Panc1 (cell line): ENCODE data around the gene IVNS1ABP. TPM values are rescaled to one million over a fixed set of nuclear protein-coding genes. Genes with fewer than 3 reads are reported as not detected.

Source experiments
- ATAC-seq: fragments of 200-7000 bp; cut with Tn5 transposase; 2 replicates; pipeline ENCODE4 v1.9.1; 2020; ENCODE audit warnings: mild to moderate bottlenecking, moderate library complexity
- BruUV-seq: library from RNA; stranded (reverse); fragments of 400-500 nt; replicated peaks from 2 replicates; lab custom pipeline; 2021; lab: Mats Ljungman, UMichigan
- CTCF ChIA-PET: fragments of 300-600 bp; sonication (Branson Sonifier 250); formaldehyde crosslinking; loops from one replicate; lab custom pipeline; 2022; ENCODE audit warnings: antibody characterized with exemption; lab: Charles Lee
- POLR2A ChIA-PET: fragments of 300-600 bp; sonication (Branson Sonifier 250); formaldehyde crosslinking; loops from one replicate; lab custom pipeline; 2022; ENCODE audit warnings: antibody characterized with exemption; lab: Charles Lee
- DNase-seq: peaks from one replicate; pipeline ENCODE4 v3.0.0-alpha.2; 2010; ENCODE audit warnings: low read depth, low spot score
- H3K27ac ChIP-seq: 2 replicates; pipeline ENCODE4 v1.5.1; 2011; ENCODE audit warnings: mild to moderate bottlenecking, low read length, inconsistent platforms
- H3K27me3 ChIP-seq: fragments of 200-500 bp; sonication (Bioruptor generic); 2 replicates; pipeline ENCODE4 v1.6.0; 2014; ENCODE audit warnings: low read length, inconsistent platforms; ENCODE audit not compliant: control insufficient read depth, insufficient read depth
- H3K36me3 ChIP-seq: fragments of 200-500 bp; sonication (Bioruptor generic); 2 replicates; pipeline ENCODE4 v1.5.1; 2014; ENCODE audit warnings: inconsistent platforms, mild to moderate bottlenecking, low read length, moderate library complexity; ENCODE audit not compliant: control insufficient read depth, insufficient read depth
- H3K4me1 ChIP-seq: 2 replicates; pipeline ENCODE4 v1.5.1; 2011; ENCODE audit warnings: inconsistent platforms, mild to moderate bottlenecking, low read length, moderate library complexity; ENCODE audit not compliant: control insufficient read depth, insufficient read depth
- H3K4me3 ChIP-seq, 2 experiments: 2 replicates each; pipeline ENCODE4 v1.5.1; 2011 to 2012; ENCODE audit warnings: low read depth in 2 of 2, low read length in 2 of 2, mild to moderate bottlenecking in 2 of 2, inconsistent platforms in 1 of 2, moderate library complexity in 1 of 2
- H3K9me3 ChIP-seq: fragments of 200-500 bp; sonication (Bioruptor generic); 2 replicates; pipeline ENCODE4 v1.5.1; 2014; ENCODE audit warnings: low read depth, mild to moderate bottlenecking, inconsistent platforms, low read length, moderate library complexity; ENCODE audit not compliant: control insufficient read depth, insufficient read depth
- CTCF ChIP-seq: fragments of 450-650 bp; IDR thresholded peaks from 2 replicates; pipeline ENCODE4 v1.5.1; 2017; ENCODE audit warnings: mild to moderate bottlenecking
- POLR2AphosphoS5 ChIP-seq: IDR thresholded peaks from 2 replicates; pipeline ENCODE4 v1.6.1; 2012; ENCODE audit warnings: mild to moderate bottlenecking, low read depth, low read length, moderate library complexity
- REST ChIP-seq, 2 experiments: IDR thresholded peaks; 2 replicates each; pipeline ENCODE4 v1.6.1; 2011 to 2012; ENCODE audit warnings: low read depth in 2 of 2, control low read depth in 1 of 2, low read length in 1 of 2, mild to moderate bottlenecking in 1 of 2, moderate library complexity in 1 of 2; ENCODE audit not compliant: insufficient read depth in 1 of 2
- SIN3A ChIP-seq: IDR thresholded peaks from 2 replicates; pipeline ENCODE4 v1.6.1; 2012; ENCODE audit warnings: low read depth, mild to moderate bottlenecking, low read length, moderate library complexity, borderline replicate concordance; ENCODE audit not compliant: insufficient read depth
- TCF7L2 ChIP-seq: IDR thresholded peaks from 2 replicates; pipeline ENCODE4 v1.6.1; 2011; ENCODE audit warnings: mild to moderate bottlenecking, low read depth, low read length, inconsistent platforms
- in situ Hi-C: cut with HindIII; loops from 2 replicates; pipeline ENCODE4 v1.10.0; 2016; ENCODE audit warnings: low sequenced_read_pairs, low pct_unique_long_range_greater_than_20kb
- intact Hi-C: fragments of 100-400 bp; cut with micrococcal nuclease; formaldehyde crosslinking; loops from one replicate; pipeline ENCODE4 v1.10.0; 2022; ENCODE audit not compliant: unreplicated experiment
- total RNA-seq: library from RNA; stranded (reverse); gene quantifications from one replicate; pipeline ENCODE4 v1.2.1, GENCODE V29; 2021; ENCODE audit not compliant: unreplicated experiment

The IVNS1ABP gene
- total RNA-seq, 1 experiment from 2014 or later, result 70.2 TPM

- ChIA-PET POLR2A (interaction anchor here (0.7 kb wide), 1 partner anchor 208 kb away, joined by 3 read pairs; no protein-coding TSS in a partner anchor), CTCF (no interaction called here)
- DNase-seq (no peak), ATAC-seq (no peak)
- Histone ChIP-seq H3K27ac (peak overlapping the region; percentile 57; the same call in 1 of the 2 replicates), H3K36me3 (peaks cover 3% of the 10 kb centered on the region), H3K27me3 (no peaks in the 10 kb centered on the region), H3K9me3 (no peaks in the 10 kb centered on the region), H3K4me1 (peaks cover 22% of the 10 kb centered on the region), H3K4me3 (peak overlapping the region; percentile 86 to 97)
- in situ Hi-C loops (no loop called here), intact Hi-C loops (loop anchor here (10.0 kb wide), 2 partner anchors 160 to 280 kb away; no protein-coding TSS in a partner anchor)
- TF ChIP-seq POLR2AphosphoS5, result no peak
- no peak for TF ChIP-seq SIN3A
- no peak for TF ChIP-seq REST (IDR thresholded peaks at IDR 0.05; ENCODE audit: insufficient read depth in 1 of 2, low read depth in 2 of 2, low read length in 1 of 2)
- TF ChIP-seq TCF7L2, result no peak
- BruUV-seq, result no TSS peak
Observed at GRCh38 chr1:185314411-185314810, 2.6 kb downstream of the IVNS1ABP start.

GRCh38 chr1:185312361-185313138 is 4.5 kb downstream of the IVNS1ABP start:
- no peaks in the 10 kb centered on the region for H3K27me3 ChIP-seq
- H3K36me3 ChIP-seq, result peaks cover 20% of the 10 kb centered on the region
- H3K4me1 ChIP-seq, result peaks cover 14% of the 10 kb centered on the region
- no TSS peak for BruUV-seq
- ChIA-PET POLR2A (no interaction called here), CTCF (no interaction called here)
- in situ Hi-C loops, result no loop called here
- DNase-seq (no peak), ATAC-seq (no peak)
- H3K9me3 ChIP-seq, result no peaks in the 10 kb centered on the region
- intact Hi-C loops, result loop anchor here (10.0 kb wide), 2 partner anchors 162 to 282 kb away; no protein-coding TSS in a partner anchor
- H3K4me3 ChIP-seq, result no peak overlapping the region; a peak in 1 of 4 replicates
- no peak for TF ChIP-seq SIN3A
- no peak for TF ChIP-seq CTCF
- peak overlapping the region; percentile 36; the same call in 1 of the 2 replicates for H3K27ac ChIP-seq
